SK-N-SH (cell line): ENCODE measurements around the gene ADAMTS13. TPM values are rescaled to one million over a fixed set of nuclear protein-coding genes. Genes with fewer than 3 reads are reported as not detected.

Experiments used
- CTCF ChIA-PET: fragments of 300-600, 350-600 bp; formaldehyde crosslinking; extraction: SDS; loops from one replicate; lab custom pipeline; 2021; lab: Yijun Ruan, JAX
- POLR2A ChIA-PET: fragments of 350-600 bp; sonication (Branson Sonifier 250); formaldehyde crosslinking; extraction: SDS; loops from one replicate; lab custom pipeline; 2020; ENCODE audit warnings: antibody characterized with exemption, inconsistent platforms; lab: Yijun Ruan, JAX
- DNase-seq: peaks from one replicate; pipeline ENCODE4 v3.0.0; 2012
- H2AFZ ChIP-seq: fragments of 200-600 bp; sonication (generic); 2 replicates; pipeline ENCODE4 v1.8.1; 2016; ENCODE audit warnings: antibody characterized with exemption, mild to moderate bottlenecking, low read depth
- H3F3A ChIP-seq: fragments of 200-600 bp; sonication (generic); replicated peaks from 2 replicates; pipeline ENCODE3; 2016; ENCODE audit warnings: antibody characterized with exemption, mild to moderate bottlenecking; ENCODE audit not compliant: insufficient read depth
- H3K27ac ChIP-seq, 2 experiments: fragments of 200-500 bp in 1 of 2; fragments of 200-600 bp in 1 of 2; sonication (Bioruptor generic) in 1 of 2; sonication (generic), shearing (Covaris generic) in 1 of 2; 2 replicates each; pipeline versions ENCODE4 v1.5.1 to v1.6.1; 2014 to 2016; ENCODE audit warnings: low read depth in 2 of 2, inconsistent platforms in 1 of 2, low read length in 1 of 2, mild to moderate bottlenecking in 1 of 2, mixed read lengths in 1 of 2
- H3K27me3 ChIP-seq: fragments of 200-600 bp; sonication (generic), shearing (Covaris generic); 2 replicates; pipeline ENCODE4 v1.6.1; 2016; ENCODE audit warnings: mixed run types; ENCODE audit not compliant: insufficient read depth
- H3K36me3 ChIP-seq, 2 experiments: fragments of 200-500 bp in 1 of 2; fragments of 200-600 bp in 1 of 2; sonication (Bioruptor generic) in 1 of 2; sonication (generic) in 1 of 2; replicated peaks in 1 of 2; 2 replicates each; pipeline versions ENCODE3 to v1.5.1; 2014 to 2016; ENCODE audit warnings: low read length in 1 of 2, mild to moderate bottlenecking in 1 of 2; ENCODE audit not compliant: insufficient read depth in 2 of 2, control insufficient read depth in 1 of 2
- H3K4me1 ChIP-seq, 2 experiments: fragments of 200-500 bp in 1 of 2; fragments of 200-600 bp in 1 of 2; sonication (Bioruptor generic) in 1 of 2; sonication (generic), shearing (Covaris generic) in 1 of 2; 2 replicates each; pipeline versions ENCODE4 v1.5.1 to v1.6.1; 2014 to 2016; ENCODE audit warnings: low read depth in 1 of 2, low read length in 1 of 2, mixed run types in 1 of 2; ENCODE audit not compliant: insufficient read depth in 2 of 2, control insufficient read depth in 1 of 2
- H3K4me2 ChIP-seq: fragments of 200-600 bp; sonication (generic), shearing (Covaris generic); 2 replicates; pipeline ENCODE4 v1.6.1; 2017; ENCODE audit warnings: mixed run types
- H3K4me3 ChIP-seq, 2 experiments: fragments of 200-500 bp in 1 of 2; fragments of 200-600 bp in 1 of 2; sonication (Bioruptor generic) in 1 of 2; sonication (generic), shearing (Covaris generic) in 1 of 2; 2 replicates each; pipeline versions ENCODE4 v1.5.1 to v1.8.1; 2014 to 2016; ENCODE audit warnings: low read depth in 2 of 2, inconsistent platforms in 1 of 2, low read length in 1 of 2, mild to moderate bottlenecking in 1 of 2, mixed read lengths in 1 of 2, moderate library complexity in 1 of 2
- H3K79me2 ChIP-seq: fragments of 200-600 bp; sonication (generic); 2 replicates; pipeline ENCODE4 v1.8.1; 2017; ENCODE audit warnings: mild to moderate bottlenecking; ENCODE audit not compliant: insufficient read depth
- H3K9ac ChIP-seq: fragments of 200-600 bp; sonication (generic); 2 replicates; pipeline ENCODE4 v1.6.1; 2017; ENCODE audit warnings: mixed run types
- H3K9me2 ChIP-seq: fragments of 200-600 bp; sonication (generic); 2 replicates; pipeline ENCODE4 v1.6.1; 2017; ENCODE audit warnings: mixed run types
- H3K9me3 ChIP-seq: fragments of 200-600 bp; sonication (generic); 2 replicates; pipeline ENCODE4 v1.6.1; 2017; ENCODE audit warnings: mixed run types, mild to moderate bottlenecking, moderate library complexity
- H4K20me1 ChIP-seq: fragments of 200-600 bp; sonication (generic); 2 replicates; pipeline ENCODE4 v1.6.1; 2017; ENCODE audit warnings: mild to moderate bottlenecking, mixed run types; ENCODE audit not compliant: insufficient read depth
- ELF1 ChIP-seq: IDR thresholded peaks from 2 replicates; pipeline ENCODE4 v1.4.0; 2012
- EP300 ChIP-seq, 2 experiments: IDR thresholded peaks; 2 replicates each; pipeline versions ENCODE4 v1.4.0 to v1.6.1; 2012; ENCODE audit warnings: borderline replicate concordance in 1 of 2, low read depth in 1 of 2, low read length in 1 of 2
- FOXJ3 ChIP-seq: sonication (generic); formaldehyde crosslinking; IDR thresholded peaks from 2 replicates; pipeline ENCODE4 v1.5.1; 2020; ENCODE audit warnings: mild to moderate bottlenecking, missing genetic modification reagents
- FOXM1 ChIP-seq: IDR thresholded peaks from 2 replicates; pipeline ENCODE4 v1.4.0; 2012; ENCODE audit warnings: low read depth, mild to moderate bottlenecking
- GABPA ChIP-seq: IDR thresholded peaks from 2 replicates; pipeline ENCODE4 v1.4.0; 2012; ENCODE audit warnings: low read depth, mild to moderate bottlenecking
- GATA2 ChIP-seq: sonication (generic); formaldehyde crosslinking; IDR thresholded peaks from 2 replicates; pipeline ENCODE4 v1.5.0; 2020; ENCODE audit warnings: mild to moderate bottlenecking, missing genetic modification reagents
- MEF2A ChIP-seq: IDR thresholded peaks from 2 replicates; pipeline ENCODE4 v1.4.0; 2012; ENCODE audit warnings: low read depth, borderline replicate concordance
- MXI1 ChIP-seq: IDR thresholded peaks from 2 replicates; pipeline ENCODE4 v1.6.1; 2012; ENCODE audit warnings: mild to moderate bottlenecking, low read depth, low read length, improper control_type of control experiment
- NFIC ChIP-seq: IDR thresholded peaks from 2 replicates; pipeline ENCODE4 v1.4.0; 2012; ENCODE audit warnings: borderline replicate concordance
- NRF1 ChIP-seq: IDR thresholded peaks from 2 replicates; pipeline ENCODE4 v1.6.1; 2012; ENCODE audit warnings: low read depth, mild to moderate bottlenecking, low read length
- RAD21 ChIP-seq: IDR thresholded peaks from 2 replicates; pipeline ENCODE4 v1.6.1; 2012; ENCODE audit warnings: mild to moderate bottlenecking, low read length
- RCOR1 ChIP-seq: fragments of 150-350 bp; IDR thresholded peaks from 2 replicates; pipeline ENCODE4 v1.6.1; 2017; ENCODE audit warnings: antibody characterized with exemption, low read length
- RXRA ChIP-seq: IDR thresholded peaks from 2 replicates; pipeline ENCODE4 v1.4.0; 2012; ENCODE audit warnings: low read depth, mild to moderate bottlenecking, borderline replicate concordance
- TEAD4 ChIP-seq: IDR thresholded peaks from 2 replicates; pipeline ENCODE4 v1.4.0; 2012; ENCODE audit warnings: mild to moderate bottlenecking, borderline replicate concordance; ENCODE audit not compliant: insufficient read depth
- YY1 ChIP-seq: IDR thresholded peaks from 2 replicates; pipeline ENCODE4 v1.4.0; 2012; ENCODE audit warnings: low read depth, mild to moderate bottlenecking
- WGBS: methylation state at CpG from one replicate; pipeline ENCODE4 v1.1.6; 2017; ENCODE audit warnings: low lambda C conversion rate; 5-methylcytosine and 5-hydroxymethylcytosine counted together
- polyA plus RNA-seq, 3 experiments: library from polyadenylated mRNA; depleted of rRNA; stranded (reverse); fragments of >200 nt; gene quantifications; 2 replicates each; pipeline ENCODE4 v1.2.3, GENCODE V29; 2012
- TF ChIP-seq, protein P1 (sequence below): fragments of 150-350 bp; IDR thresholded peaks from 2 replicates; pipeline ENCODE4 v1.6.1; 2016; ENCODE audit warnings: mild to moderate bottlenecking, low read depth, low read length
- TF ChIP-seq, protein P2 (sequence below): IDR thresholded peaks from 2 replicates; pipeline ENCODE4 v1.6.1; 2012; ENCODE audit warnings: mild to moderate bottlenecking, low read depth, low read length, moderate library complexity
- TF ChIP-seq, protein P3 (sequence below): fragments of 150-350 bp; IDR thresholded peaks from 2 replicates; pipeline ENCODE4 v1.6.1; 2017; ENCODE audit warnings: antibody characterized with exemption, low read length, low read depth, borderline replicate concordance
- TF ChIP-seq, protein P4 (sequence below): IDR thresholded peaks from 2 replicates; pipeline ENCODE4 v1.4.0; 2012; ENCODE audit warnings: low read depth, borderline replicate concordance
- TF ChIP-seq, protein P5 (sequence below): IDR thresholded peaks from 2 replicates; pipeline ENCODE4 v1.4.0; 2012; ENCODE audit warnings: low read depth, borderline replicate concordance

The ADAMTS13 gene
- polyA plus RNA-seq, 1 of the 3 experiments (the other 2 are of a cell fraction), result 10.6 TPM

DNA sequence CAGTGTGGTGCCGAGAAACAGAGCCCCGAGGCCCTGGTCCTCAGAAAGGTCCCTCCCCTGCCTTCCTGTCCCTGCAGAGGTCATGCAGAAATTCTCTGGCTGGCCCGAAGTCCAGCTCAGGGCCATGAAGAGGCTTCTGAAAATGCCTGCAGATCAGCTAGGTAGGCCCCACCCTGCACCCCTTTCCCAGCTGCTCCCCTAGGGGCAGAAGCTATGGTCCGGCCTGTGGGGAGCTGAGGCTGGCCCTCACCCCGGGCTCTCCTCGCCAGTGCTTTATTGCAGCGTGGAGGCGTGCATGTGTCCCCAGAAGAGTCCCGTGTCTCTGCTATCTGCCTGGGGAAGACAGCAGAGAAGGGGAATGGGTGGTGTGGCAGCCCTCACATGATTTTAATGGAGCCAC lies 24.3 kb upstream of the ADAMTS13 start:
- Histone ChIP-seq H3K4me2 (no peak overlapping the region), H2AFZ (no peak overlapping the region), H3K4me1 (no peaks in the 10 kb centered on the region), H3K27me3 (no peaks in the 10 kb centered on the region), H4K20me1 (no peaks in the 10 kb centered on the region), H3K27ac (no peak overlapping the region), H3K79me2 (no peaks in the 10 kb centered on the region), H3K9me3 (no peaks in the 10 kb centered on the region), H3K36me3 (peaks cover 0 to 5% of the 10 kb centered on the region in 2 experiments), H3F3A (no peaks in the 10 kb centered on the region), H3K9ac (no peak overlapping the region), H3K9me2 (no peaks in the 10 kb centered on the region), H3K4me3 (no peak overlapping the region)
- ChIA-PET CTCF (no interaction called here), POLR2A (no interaction called here)
- 65% methylated on average over 9 of the region's 9 CpGs for WGBS
- TF ChIP-seq YY1 (no peak), GABPA (no peak), RAD21 (no peak), MXI1 (no peak), MEF2A (no peak), RCOR1 (no peak), ELF1 (no peak), NRF1 (no peak), GATA2 (CRISPR knock-in tag) (no peak), RXRA (no peak), EP300 (IDR thresholded peaks at IDR 0.05; ENCODE audit: borderline replicate concordance in 1 of 2, low read depth in 1 of 2, low read length in 1 of 2) (no peak)
- TF ChIP-seq, protein P1, sequence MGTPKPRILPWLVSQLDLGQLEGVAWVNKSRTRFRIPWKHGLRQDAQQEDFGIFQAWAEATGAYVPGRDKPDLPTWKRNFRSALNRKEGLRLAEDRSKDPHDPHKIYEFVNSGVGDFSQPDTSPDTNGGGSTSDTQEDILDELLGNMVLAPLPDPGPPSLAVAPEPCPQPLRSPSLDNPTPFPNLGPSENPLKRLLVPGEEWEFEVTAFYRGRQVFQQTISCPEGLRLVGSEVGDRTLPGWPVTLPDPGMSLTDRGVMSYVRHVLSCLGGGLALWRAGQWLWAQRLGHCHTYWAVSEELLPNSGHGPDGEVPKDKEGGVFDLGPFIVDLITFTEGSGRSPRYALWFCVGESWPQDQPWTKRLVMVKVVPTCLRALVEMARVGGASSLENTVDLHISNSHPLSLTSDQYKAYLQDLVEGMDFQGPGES, result no peak
- DNase-seq, result no peak

DNA sequence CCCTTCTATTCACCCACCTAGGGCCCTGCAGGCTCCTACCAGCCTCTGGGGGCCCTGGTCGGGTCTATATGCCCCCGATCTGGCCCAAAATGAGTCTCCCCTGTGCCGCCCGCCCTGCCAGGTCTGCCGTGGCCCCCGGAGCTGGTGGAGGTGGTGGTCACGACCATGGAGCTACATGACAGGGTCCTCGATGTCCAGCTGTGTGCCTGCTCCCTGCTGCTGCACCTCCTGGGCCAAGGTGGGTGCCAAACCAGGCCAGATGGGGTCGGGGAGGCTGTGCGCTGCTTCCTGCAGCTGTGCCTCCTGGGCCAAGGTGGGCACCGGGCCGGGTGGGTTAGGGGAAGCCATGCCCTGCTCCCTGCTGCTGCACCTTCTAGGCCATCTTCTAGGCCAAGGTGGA lies 21.9 kb upstream of the ADAMTS13 start:
- H3K36me3 ChIP-seq, result peaks cover 6 to 13% of the 10 kb centered on the region in 2 experiments
- H3K9me2 ChIP-seq, result no peaks in the 10 kb centered on the region
- TF ChIP-seq, protein P2, sequence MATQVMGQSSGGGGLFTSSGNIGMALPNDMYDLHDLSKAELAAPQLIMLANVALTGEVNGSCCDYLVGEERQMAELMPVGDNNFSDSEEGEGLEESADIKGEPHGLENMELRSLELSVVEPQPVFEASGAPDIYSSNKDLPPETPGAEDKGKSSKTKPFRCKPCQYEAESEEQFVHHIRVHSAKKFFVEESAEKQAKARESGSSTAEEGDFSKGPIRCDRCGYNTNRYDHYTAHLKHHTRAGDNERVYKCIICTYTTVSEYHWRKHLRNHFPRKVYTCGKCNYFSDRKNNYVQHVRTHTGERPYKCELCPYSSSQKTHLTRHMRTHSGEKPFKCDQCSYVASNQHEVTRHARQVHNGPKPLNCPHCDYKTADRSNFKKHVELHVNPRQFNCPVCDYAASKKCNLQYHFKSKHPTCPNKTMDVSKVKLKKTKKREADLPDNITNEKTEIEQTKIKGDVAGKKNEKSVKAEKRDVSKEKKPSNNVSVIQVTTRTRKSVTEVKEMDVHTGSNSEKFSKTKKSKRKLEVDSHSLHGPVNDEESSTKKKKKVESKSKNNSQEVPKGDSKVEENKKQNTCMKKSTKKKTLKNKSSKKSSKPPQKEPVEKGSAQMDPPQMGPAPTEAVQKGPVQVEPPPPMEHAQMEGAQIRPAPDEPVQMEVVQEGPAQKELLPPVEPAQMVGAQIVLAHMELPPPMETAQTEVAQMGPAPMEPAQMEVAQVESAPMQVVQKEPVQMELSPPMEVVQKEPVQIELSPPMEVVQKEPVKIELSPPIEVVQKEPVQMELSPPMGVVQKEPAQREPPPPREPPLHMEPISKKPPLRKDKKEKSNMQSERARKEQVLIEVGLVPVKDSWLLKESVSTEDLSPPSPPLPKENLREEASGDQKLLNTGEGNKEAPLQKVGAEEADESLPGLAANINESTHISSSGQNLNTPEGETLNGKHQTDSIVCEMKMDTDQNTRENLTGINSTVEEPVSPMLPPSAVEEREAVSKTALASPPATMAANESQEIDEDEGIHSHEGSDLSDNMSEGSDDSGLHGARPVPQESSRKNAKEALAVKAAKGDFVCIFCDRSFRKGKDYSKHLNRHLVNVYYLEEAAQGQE, result no peak
- TF ChIP-seq, protein P3, sequence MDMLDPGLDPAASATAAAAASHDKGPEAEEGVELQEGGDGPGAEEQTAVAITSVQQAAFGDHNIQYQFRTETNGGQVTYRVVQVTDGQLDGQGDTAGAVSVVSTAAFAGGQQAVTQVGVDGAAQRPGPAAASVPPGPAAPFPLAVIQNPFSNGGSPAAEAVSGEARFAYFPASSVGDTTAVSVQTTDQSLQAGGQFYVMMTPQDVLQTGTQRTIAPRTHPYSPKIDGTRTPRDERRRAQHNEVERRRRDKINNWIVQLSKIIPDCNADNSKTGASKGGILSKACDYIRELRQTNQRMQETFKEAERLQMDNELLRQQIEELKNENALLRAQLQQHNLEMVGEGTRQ, result no peak
- TF ChIP-seq, protein P4, sequence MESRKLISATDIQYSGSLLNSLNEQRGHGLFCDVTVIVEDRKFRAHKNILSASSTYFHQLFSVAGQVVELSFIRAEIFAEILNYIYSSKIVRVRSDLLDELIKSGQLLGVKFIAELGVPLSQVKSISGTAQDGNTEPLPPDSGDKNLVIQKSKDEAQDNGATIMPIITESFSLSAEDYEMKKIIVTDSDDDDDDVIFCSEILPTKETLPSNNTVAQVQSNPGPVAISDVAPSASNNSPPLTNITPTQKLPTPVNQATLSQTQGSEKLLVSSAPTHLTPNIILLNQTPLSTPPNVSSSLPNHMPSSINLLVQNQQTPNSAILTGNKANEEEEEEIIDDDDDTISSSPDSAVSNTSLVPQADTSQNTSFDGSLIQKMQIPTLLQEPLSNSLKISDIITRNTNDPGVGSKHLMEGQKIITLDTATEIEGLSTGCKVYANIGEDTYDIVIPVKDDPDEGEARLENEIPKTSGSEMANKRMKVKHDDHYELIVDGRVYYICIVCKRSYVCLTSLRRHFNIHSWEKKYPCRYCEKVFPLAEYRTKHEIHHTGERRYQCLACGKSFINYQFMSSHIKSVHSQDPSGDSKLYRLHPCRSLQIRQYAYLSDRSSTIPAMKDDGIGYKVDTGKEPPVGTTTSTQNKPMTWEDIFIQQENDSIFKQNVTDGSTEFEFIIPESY, result no peak
- TF ChIP-seq YY1 (no peak), TEAD4 (no peak), FOXJ3 (no peak), NFIC (no peak), GATA2 (CRISPR knock-in tag) (no peak), EP300 (IDR thresholded peaks at IDR 0.05; ENCODE audit: borderline replicate concordance in 1 of 2, low read depth in 1 of 2, low read length in 1 of 2) (no peak), FOXM1 (no peak)
- TF ChIP-seq, protein P5, sequence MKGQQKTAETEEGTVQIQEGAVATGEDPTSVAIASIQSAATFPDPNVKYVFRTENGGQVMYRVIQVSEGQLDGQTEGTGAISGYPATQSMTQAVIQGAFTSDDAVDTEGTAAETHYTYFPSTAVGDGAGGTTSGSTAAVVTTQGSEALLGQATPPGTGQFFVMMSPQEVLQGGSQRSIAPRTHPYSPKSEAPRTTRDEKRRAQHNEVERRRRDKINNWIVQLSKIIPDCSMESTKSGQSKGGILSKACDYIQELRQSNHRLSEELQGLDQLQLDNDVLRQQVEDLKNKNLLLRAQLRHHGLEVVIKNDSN, result no peak
- 75% methylated on average over 6 of the region's 12 CpGs for WGBS
- H3K9me3 ChIP-seq, result no peaks in the 10 kb centered on the region
- DNase-seq, result no peak
- H3F3A ChIP-seq, result no peaks in the 10 kb centered on the region
- no peak overlapping the region for H3K27ac ChIP-seq
- H3K4me1 ChIP-seq, result no peaks in the 10 kb centered on the region
- H3K79me2 ChIP-seq, result no peaks in the 10 kb centered on the region
- ChIA-PET POLR2A (no interaction called here), CTCF (interaction anchor here (1.3 kb wide), 1 partner anchor 86 kb away, joined by 7 read pairs; no protein-coding TSS in a partner anchor)
- no peak overlapping the region for H3K9ac ChIP-seq
- H3K27me3 ChIP-seq, result no peaks in the 10 kb centered on the region
- H3K4me2 ChIP-seq, result no peak overlapping the region
- H4K20me1 ChIP-seq, result no peaks in the 10 kb centered on the region
- no peak overlapping the region for H3K4me3 ChIP-seq
- no peak overlapping the region for H2AFZ ChIP-seq
